Panc1 (cell line): ENCODE results near the gene POLR2C. TPM values are rescaled to one million over a fixed set of nuclear protein-coding genes. Genes with fewer than 3 reads are reported as not detected.

ENCODE experiments used
- ATAC-seq: fragments of 200-7000 bp; cut with Tn5 transposase; 2 replicates; pipeline ENCODE4 v1.9.1; 2020; ENCODE audit warnings: mild to moderate bottlenecking, moderate library complexity
- BruUV-seq: library from RNA; stranded (reverse); fragments of 400-500 nt; replicated peaks from 2 replicates; lab custom pipeline; 2021; lab: Mats Ljungman, UMichigan
- CTCF ChIA-PET: fragments of 300-600 bp; sonication (Branson Sonifier 250); formaldehyde crosslinking; loops from one replicate; lab custom pipeline; 2022; ENCODE audit warnings: antibody characterized with exemption; lab: Charles Lee
- POLR2A ChIA-PET: fragments of 300-600 bp; sonication (Branson Sonifier 250); formaldehyde crosslinking; loops from one replicate; lab custom pipeline; 2022; ENCODE audit warnings: antibody characterized with exemption; lab: Charles Lee
- DNase-seq: peaks from one replicate; pipeline ENCODE4 v3.0.0-alpha.2; 2010; ENCODE audit warnings: low read depth, low spot score
- H3K27ac ChIP-seq: 2 replicates; pipeline ENCODE4 v1.5.1; 2011; ENCODE audit warnings: mild to moderate bottlenecking, low read length, inconsistent platforms
- H3K27me3 ChIP-seq: fragments of 200-500 bp; sonication (Bioruptor generic); 2 replicates; pipeline ENCODE4 v1.6.0; 2014; ENCODE audit warnings: low read length, inconsistent platforms; ENCODE audit not compliant: control insufficient read depth, insufficient read depth
- H3K36me3 ChIP-seq: fragments of 200-500 bp; sonication (Bioruptor generic); 2 replicates; pipeline ENCODE4 v1.5.1; 2014; ENCODE audit warnings: inconsistent platforms, mild to moderate bottlenecking, low read length, moderate library complexity; ENCODE audit not compliant: control insufficient read depth, insufficient read depth
- H3K4me1 ChIP-seq: 2 replicates; pipeline ENCODE4 v1.5.1; 2011; ENCODE audit warnings: inconsistent platforms, mild to moderate bottlenecking, low read length, moderate library complexity; ENCODE audit not compliant: control insufficient read depth, insufficient read depth
- H3K4me3 ChIP-seq, 2 experiments: 2 replicates each; pipeline ENCODE4 v1.5.1; 2011 to 2012; ENCODE audit warnings: low read depth in 2 of 2, low read length in 2 of 2, mild to moderate bottlenecking in 2 of 2, inconsistent platforms in 1 of 2, moderate library complexity in 1 of 2
- H3K9me3 ChIP-seq: fragments of 200-500 bp; sonication (Bioruptor generic); 2 replicates; pipeline ENCODE4 v1.5.1; 2014; ENCODE audit warnings: low read depth, mild to moderate bottlenecking, inconsistent platforms, low read length, moderate library complexity; ENCODE audit not compliant: control insufficient read depth, insufficient read depth
- POLR2AphosphoS5 ChIP-seq: IDR thresholded peaks from 2 replicates; pipeline ENCODE4 v1.6.1; 2012; ENCODE audit warnings: mild to moderate bottlenecking, low read depth, low read length, moderate library complexity
- SIN3A ChIP-seq: IDR thresholded peaks from 2 replicates; pipeline ENCODE4 v1.6.1; 2012; ENCODE audit warnings: low read depth, mild to moderate bottlenecking, low read length, moderate library complexity, borderline replicate concordance; ENCODE audit not compliant: insufficient read depth
- TCF7L2 ChIP-seq: IDR thresholded peaks from 2 replicates; pipeline ENCODE4 v1.6.1; 2011; ENCODE audit warnings: mild to moderate bottlenecking, low read depth, low read length, inconsistent platforms
- in situ Hi-C: cut with HindIII; loops from 2 replicates; pipeline ENCODE4 v1.10.0; 2016; ENCODE audit warnings: low sequenced_read_pairs, low pct_unique_long_range_greater_than_20kb
- intact Hi-C: fragments of 100-400 bp; cut with micrococcal nuclease; formaldehyde crosslinking; loops from one replicate; pipeline ENCODE4 v1.10.0; 2022; ENCODE audit not compliant: unreplicated experiment
- total RNA-seq: library from RNA; stranded (reverse); gene quantifications from one replicate; pipeline ENCODE4 v1.2.1, GENCODE V29; 2021; ENCODE audit not compliant: unreplicated experiment
- TF ChIP-seq, protein P1 (sequence below): fragments of 450-650 bp; IDR thresholded peaks from 2 replicates; pipeline ENCODE4 v1.5.1; 2017; ENCODE audit warnings: mild to moderate bottlenecking
- TF ChIP-seq, protein P2 (sequence below), 2 experiments: IDR thresholded peaks; 2 replicates each; pipeline ENCODE4 v1.6.1; 2011 to 2012; ENCODE audit warnings: low read depth in 2 of 2, control low read depth in 1 of 2, low read length in 1 of 2, mild to moderate bottlenecking in 1 of 2, moderate library complexity in 1 of 2; ENCODE audit not compliant: insufficient read depth in 1 of 2

POLR2C gene
- total RNA-seq, 1 experiment from 2014 or later, result 53.9 TPM

DNA sequence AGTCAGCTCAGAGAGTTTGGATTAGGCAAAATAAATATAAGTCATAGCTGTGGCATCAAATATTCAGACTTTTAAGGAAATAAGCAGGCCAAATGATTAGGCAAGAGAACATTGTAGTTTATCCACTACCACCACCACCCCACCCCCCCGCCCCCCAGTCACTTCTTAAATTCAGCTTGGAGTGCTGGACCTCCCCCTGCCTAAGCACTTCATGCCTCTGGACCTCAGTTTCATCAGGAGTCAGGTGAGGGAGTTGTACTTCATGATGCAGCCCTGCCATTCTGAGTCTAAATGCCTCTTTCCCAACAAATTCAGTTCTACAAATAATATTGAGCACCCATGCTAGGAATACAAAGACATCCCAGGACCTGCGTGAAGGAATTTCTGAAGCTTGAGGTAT is 2.0 kb downstream of the POLR2C start:
- no peaks in the 10 kb centered on the region for H3K27me3 ChIP-seq
- ChIA-PET CTCF (no interaction called here), POLR2A (no interaction called here)
- ATAC-seq (no peak), DNase-seq (no peak)
- no peak overlapping the region for H3K27ac ChIP-seq
- in situ Hi-C loops (no loop called here), intact Hi-C loops (loop anchor here (10.0 kb wide), 1 partner anchor 50 kb away; no protein-coding TSS in a partner anchor)
- TF ChIP-seq TCF7L2 (no peak), SIN3A (no peak), POLR2AphosphoS5 (no peak)
- TF ChIP-seq, protein P1, sequence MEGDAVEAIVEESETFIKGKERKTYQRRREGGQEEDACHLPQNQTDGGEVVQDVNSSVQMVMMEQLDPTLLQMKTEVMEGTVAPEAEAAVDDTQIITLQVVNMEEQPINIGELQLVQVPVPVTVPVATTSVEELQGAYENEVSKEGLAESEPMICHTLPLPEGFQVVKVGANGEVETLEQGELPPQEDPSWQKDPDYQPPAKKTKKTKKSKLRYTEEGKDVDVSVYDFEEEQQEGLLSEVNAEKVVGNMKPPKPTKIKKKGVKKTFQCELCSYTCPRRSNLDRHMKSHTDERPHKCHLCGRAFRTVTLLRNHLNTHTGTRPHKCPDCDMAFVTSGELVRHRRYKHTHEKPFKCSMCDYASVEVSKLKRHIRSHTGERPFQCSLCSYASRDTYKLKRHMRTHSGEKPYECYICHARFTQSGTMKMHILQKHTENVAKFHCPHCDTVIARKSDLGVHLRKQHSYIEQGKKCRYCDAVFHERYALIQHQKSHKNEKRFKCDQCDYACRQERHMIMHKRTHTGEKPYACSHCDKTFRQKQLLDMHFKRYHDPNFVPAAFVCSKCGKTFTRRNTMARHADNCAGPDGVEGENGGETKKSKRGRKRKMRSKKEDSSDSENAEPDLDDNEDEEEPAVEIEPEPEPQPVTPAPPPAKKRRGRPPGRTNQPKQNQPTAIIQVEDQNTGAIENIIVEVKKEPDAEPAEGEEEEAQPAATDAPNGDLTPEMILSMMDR, result no peak
- TF ChIP-seq, protein P2, sequence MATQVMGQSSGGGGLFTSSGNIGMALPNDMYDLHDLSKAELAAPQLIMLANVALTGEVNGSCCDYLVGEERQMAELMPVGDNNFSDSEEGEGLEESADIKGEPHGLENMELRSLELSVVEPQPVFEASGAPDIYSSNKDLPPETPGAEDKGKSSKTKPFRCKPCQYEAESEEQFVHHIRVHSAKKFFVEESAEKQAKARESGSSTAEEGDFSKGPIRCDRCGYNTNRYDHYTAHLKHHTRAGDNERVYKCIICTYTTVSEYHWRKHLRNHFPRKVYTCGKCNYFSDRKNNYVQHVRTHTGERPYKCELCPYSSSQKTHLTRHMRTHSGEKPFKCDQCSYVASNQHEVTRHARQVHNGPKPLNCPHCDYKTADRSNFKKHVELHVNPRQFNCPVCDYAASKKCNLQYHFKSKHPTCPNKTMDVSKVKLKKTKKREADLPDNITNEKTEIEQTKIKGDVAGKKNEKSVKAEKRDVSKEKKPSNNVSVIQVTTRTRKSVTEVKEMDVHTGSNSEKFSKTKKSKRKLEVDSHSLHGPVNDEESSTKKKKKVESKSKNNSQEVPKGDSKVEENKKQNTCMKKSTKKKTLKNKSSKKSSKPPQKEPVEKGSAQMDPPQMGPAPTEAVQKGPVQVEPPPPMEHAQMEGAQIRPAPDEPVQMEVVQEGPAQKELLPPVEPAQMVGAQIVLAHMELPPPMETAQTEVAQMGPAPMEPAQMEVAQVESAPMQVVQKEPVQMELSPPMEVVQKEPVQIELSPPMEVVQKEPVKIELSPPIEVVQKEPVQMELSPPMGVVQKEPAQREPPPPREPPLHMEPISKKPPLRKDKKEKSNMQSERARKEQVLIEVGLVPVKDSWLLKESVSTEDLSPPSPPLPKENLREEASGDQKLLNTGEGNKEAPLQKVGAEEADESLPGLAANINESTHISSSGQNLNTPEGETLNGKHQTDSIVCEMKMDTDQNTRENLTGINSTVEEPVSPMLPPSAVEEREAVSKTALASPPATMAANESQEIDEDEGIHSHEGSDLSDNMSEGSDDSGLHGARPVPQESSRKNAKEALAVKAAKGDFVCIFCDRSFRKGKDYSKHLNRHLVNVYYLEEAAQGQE (IDR thresholded peaks at IDR 0.05; ENCODE audit: insufficient read depth in 1 of 2, low read depth in 2 of 2, low read length in 1 of 2), result no peak
- peaks cover 2% of the 10 kb centered on the region for H3K36me3 ChIP-seq
- 0 out of 2 replicates have a peak, but pooled peaks cover 2% of the 10 kb centered on the region for H3K4me1 ChIP-seq
- BruUV-seq, result no TSS peak
- H3K9me3 ChIP-seq, result no peaks in the 10 kb centered on the region
- no peak overlapping the region for H3K4me3 ChIP-seq

DNA sequence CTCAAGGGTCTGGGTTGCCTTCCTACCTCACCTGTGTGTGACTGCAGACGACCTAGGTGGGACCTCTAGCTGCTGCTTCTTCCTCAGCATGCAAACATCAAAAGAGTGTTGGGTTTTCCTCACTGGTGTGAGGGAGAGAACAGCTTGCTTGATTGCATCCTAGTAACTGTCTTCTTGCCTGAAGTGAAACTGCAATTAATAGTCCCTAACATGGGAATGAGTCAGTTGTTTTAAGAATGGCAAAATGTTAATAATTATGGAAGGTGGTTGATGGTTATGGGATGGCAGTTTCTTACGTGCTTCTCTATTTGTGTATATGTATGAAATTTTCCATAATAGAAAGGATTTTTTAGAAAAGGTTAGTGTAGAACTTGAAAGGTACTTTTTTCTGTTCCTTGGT is 5.9 kb downstream of the POLR2C start:
- ATAC-seq, result no peak
- peaks cover 2% of the 10 kb centered on the region for H3K36me3 ChIP-seq

More for the DNA sequence above, 5.9 kb downstream of the POLR2C start:
- Histone ChIP-seq H3K4me1 (peaks cover 9% of the 10 kb centered on the region; the same call in 1 of the 2 replicates), H3K27ac (no peak overlapping the region), H3K9me3 (no peaks in the 10 kb centered on the region), H3K27me3 (no peaks in the 10 kb centered on the region), H3K4me3 (no peak overlapping the region)
- ChIA-PET CTCF (no interaction called here), POLR2A (no interaction called here)
- DNase-seq, result no peak
- in situ Hi-C loops (no loop called here), intact Hi-C loops (loop anchor here (10.0 kb wide), 1 partner anchor 46 kb away; no protein-coding TSS in a partner anchor)
- no TSS peak for BruUV-seq
- no peak for TF ChIP-seq SIN3A
- TF ChIP-seq, protein P2 (IDR thresholded peaks at IDR 0.05; ENCODE audit: insufficient read depth in 1 of 2, low read depth in 2 of 2, low read length in 1 of 2), result no peak
- TF ChIP-seq POLR2AphosphoS5, result no peak
- TF ChIP-seq, protein P1, result no peak
- TF ChIP-seq TCF7L2, result no peak
